Spleen (tissue), 7 donors: Measurements from ENCODE around the gene PSRC1.

Experiments
- POLR2AphosphoS5 ChIP-seq, 3 donors: sonication (generic); formaldehyde crosslinking; IDR thresholded peaks; one replicate each; pipeline ENCODE4 v1.5.1; 2017; ENCODE audit warnings: antibody characterized with exemption in 3 of 3
- TF ChIP-seq, protein P1 (sequence below), 11 experiments: fragments of 200-600 bp in 7 of 11; fragments of 450-650 bp in 4 of 11; sonication (generic) in 4 of 11; IDR thresholded peaks in 8 of 11; conservative IDR thresholded peaks in 3 of 11; 1 replicate in 7 of 11; 2 replicates in 4 of 11; pipeline versions ENCODE4 v1.4.0 to v1.8.0; 2016 to 2021; ENCODE audit warnings: antibody characterized with exemption in 11 of 11, inconsistent platforms in 4 of 11, mild to moderate bottlenecking in 1 of 11
- donor health status: DM: no; HTN: no; CAD: no; lungs with moderate emphysema.
- donor health status: DM: no; HTN: no; CAD: no.
- donor health status: DM: no; HTN: no; CAD: no.

- TF ChIP-seq, protein P1, sequence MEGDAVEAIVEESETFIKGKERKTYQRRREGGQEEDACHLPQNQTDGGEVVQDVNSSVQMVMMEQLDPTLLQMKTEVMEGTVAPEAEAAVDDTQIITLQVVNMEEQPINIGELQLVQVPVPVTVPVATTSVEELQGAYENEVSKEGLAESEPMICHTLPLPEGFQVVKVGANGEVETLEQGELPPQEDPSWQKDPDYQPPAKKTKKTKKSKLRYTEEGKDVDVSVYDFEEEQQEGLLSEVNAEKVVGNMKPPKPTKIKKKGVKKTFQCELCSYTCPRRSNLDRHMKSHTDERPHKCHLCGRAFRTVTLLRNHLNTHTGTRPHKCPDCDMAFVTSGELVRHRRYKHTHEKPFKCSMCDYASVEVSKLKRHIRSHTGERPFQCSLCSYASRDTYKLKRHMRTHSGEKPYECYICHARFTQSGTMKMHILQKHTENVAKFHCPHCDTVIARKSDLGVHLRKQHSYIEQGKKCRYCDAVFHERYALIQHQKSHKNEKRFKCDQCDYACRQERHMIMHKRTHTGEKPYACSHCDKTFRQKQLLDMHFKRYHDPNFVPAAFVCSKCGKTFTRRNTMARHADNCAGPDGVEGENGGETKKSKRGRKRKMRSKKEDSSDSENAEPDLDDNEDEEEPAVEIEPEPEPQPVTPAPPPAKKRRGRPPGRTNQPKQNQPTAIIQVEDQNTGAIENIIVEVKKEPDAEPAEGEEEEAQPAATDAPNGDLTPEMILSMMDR (IDR thresholded peaks at IDR 0.05 in 8 of 11, conservative IDR thresholded peaks at IDR 0.05 in 3 of 11): no peak
- TF ChIP-seq POLR2AphosphoS5 (IDR thresholded peaks at IDR 0.05): no peak
These were observed 21.4 kb upstream of the PSRC1 start for GRCh38 chr1:109304226-109304920.
